ENCODE measurements around the gene ATP8A2. TPM values are rescaled to one million over a fixed set of nuclear protein-coding genes. Genes with fewer than 3 reads are reported as not detected.
A peak's percentile ranks its signal among the peaks of the same experiment; 100 is the strongest.

Gene ATP8A2
- total RNA-seq, 1 donor from 2014 or later: 3.4 TPM

DNA sequence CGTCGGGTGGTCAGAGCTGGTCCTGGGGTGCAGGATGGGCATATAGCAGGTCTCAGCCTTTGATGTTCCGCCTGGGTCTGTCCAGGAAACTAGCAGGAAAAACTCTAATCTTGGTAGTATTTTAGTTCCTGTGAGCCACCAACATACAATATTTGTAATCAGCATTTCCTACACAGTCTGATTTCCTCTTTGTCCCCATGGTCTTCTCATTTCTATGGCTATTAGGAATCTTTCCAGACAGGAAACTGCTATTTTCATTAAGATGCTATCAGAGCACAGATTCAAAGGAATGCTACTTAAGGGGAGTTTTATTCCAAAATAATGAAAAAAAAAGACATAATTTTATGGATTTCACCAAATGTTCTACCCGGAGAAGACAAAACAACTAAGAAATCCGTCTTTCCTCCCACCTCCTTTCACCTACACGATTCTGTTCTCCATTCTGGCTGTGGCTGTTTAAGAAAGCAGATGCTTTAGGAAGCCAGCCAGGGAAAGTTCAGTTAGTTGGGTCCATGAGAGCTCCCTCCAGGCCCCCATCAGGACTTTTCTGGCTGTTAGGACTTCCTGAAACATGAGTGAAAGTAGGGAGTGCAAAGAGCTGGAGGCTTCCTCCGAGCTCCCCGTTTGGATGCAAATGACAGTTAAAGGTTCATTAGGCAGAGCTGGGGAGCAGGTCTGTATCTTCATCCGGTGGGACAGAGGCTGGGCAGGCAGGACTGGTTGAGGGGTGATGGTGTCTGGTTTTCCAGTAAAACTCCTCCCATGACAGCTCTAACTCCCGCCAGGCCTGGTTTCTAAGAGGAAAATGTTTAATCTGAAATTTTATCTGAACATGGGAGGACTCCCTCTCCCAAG, 643.7 kb downstream of the ATP8A2 start:
- no peak for DNase-seq (ENCODE audit: low read depth, low spot score)
- no peak overlapping the region for H3K4me3 Mint-ChIP-seq
- TF ChIP-seq, protein P1, sequence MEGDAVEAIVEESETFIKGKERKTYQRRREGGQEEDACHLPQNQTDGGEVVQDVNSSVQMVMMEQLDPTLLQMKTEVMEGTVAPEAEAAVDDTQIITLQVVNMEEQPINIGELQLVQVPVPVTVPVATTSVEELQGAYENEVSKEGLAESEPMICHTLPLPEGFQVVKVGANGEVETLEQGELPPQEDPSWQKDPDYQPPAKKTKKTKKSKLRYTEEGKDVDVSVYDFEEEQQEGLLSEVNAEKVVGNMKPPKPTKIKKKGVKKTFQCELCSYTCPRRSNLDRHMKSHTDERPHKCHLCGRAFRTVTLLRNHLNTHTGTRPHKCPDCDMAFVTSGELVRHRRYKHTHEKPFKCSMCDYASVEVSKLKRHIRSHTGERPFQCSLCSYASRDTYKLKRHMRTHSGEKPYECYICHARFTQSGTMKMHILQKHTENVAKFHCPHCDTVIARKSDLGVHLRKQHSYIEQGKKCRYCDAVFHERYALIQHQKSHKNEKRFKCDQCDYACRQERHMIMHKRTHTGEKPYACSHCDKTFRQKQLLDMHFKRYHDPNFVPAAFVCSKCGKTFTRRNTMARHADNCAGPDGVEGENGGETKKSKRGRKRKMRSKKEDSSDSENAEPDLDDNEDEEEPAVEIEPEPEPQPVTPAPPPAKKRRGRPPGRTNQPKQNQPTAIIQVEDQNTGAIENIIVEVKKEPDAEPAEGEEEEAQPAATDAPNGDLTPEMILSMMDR (conservative IDR thresholded peaks at IDR 0.05): no peak
- H3K4me1 Mint-ChIP-seq: peaks cover 7% of the 10 kb centered on the region
- no peaks in the 10 kb centered on the region for H3K27me3 Mint-ChIP-seq (ENCODE audit: low read depth)
- H3K36me3 Mint-ChIP-seq (ENCODE audit: low read depth): no peaks in the 10 kb centered on the region
- H3K9me3 Mint-ChIP-seq: peaks cover 5% of the 10 kb centered on the region
- H3K27ac Mint-ChIP-seq (ENCODE audit: unreplicated experiment): no peak overlapping the region

DNA sequence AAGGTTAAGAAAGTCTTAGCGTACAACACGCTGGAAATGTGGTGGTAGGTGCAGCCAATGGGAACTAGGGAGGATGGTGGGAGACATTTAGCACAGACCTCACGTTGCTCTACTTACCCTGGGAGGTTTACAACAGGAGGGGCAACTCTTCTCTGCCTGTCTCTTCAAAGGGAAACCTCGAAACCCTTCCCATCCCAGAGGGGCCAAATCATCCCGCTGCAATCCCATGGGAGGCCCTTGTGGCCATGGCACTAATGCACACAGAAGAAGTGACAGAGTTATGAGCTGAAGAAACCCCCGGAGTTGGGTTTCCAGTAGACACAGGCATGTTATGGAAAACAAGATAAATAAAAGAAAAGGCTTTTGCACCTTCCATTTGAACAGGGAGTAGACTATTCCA, 644.4 kb downstream of the ATP8A2 start:
- DNase-seq (ENCODE audit: low read depth, low spot score): no peak
- Mint-ChIP-seq H3K9me3 (peaks cover 5% of the 10 kb centered on the region), H3K27ac (ENCODE audit: unreplicated experiment) (no peak overlapping the region), H3K4me1 (peaks cover 7% of the 10 kb centered on the region), H3K27me3 (ENCODE audit: low read depth) (no peaks in the 10 kb centered on the region), H3K36me3 (ENCODE audit: low read depth) (no peaks in the 10 kb centered on the region), H3K4me3 (no peak overlapping the region)
- TF ChIP-seq, protein P1 (conservative IDR thresholded peaks at IDR 0.05): no peak

DNA sequence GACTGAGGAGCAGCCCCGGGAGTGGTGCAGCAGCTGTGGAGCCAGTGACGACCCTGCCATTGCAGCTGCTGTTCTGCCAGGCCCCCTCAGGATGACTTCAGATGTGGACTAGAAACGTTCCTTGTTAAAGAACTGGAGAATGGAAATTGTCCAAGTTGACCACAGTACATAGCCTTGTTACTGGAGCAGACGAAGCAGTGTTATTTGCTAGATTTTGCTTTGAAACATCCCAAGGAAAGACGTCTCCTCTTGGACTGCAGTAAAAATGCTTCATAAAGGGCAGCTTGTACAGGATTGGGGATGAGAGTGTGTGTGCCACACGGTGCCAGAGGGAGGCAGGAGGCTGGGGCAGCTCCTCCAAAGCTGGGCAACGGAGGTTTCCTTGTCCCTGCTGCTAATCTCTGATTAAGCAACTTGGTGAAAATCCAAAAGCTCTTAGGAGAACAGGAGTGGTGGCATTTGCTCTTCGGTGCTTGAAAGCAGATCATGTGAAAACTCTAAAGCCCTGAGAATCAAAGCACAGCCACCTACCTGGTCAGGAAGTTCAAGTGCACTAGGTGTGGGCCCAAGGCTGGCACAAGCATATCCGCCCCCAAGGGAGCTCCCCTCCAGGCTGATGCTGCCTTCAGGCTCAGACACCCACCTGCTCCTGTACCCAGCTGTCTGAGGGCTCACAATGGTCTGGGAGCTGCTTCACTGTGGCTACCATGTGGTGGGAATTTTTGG, 645.6 kb downstream of the ATP8A2 start:
- Mint-ChIP-seq H3K27me3 (ENCODE audit: low read depth) (no peaks in the 10 kb centered on the region), H3K4me3 (no peak overlapping the region), H3K4me1 (peaks cover 9% of the 10 kb centered on the region), H3K27ac (ENCODE audit: unreplicated experiment) (no peak overlapping the region), H3K36me3 (ENCODE audit: low read depth) (no peaks in the 10 kb centered on the region), H3K9me3 (peaks cover 5% of the 10 kb centered on the region)
- no peak for DNase-seq (ENCODE audit: low read depth, low spot score)
- TF ChIP-seq, protein P1 (conservative IDR thresholded peaks at IDR 0.05): no peak

DNA sequence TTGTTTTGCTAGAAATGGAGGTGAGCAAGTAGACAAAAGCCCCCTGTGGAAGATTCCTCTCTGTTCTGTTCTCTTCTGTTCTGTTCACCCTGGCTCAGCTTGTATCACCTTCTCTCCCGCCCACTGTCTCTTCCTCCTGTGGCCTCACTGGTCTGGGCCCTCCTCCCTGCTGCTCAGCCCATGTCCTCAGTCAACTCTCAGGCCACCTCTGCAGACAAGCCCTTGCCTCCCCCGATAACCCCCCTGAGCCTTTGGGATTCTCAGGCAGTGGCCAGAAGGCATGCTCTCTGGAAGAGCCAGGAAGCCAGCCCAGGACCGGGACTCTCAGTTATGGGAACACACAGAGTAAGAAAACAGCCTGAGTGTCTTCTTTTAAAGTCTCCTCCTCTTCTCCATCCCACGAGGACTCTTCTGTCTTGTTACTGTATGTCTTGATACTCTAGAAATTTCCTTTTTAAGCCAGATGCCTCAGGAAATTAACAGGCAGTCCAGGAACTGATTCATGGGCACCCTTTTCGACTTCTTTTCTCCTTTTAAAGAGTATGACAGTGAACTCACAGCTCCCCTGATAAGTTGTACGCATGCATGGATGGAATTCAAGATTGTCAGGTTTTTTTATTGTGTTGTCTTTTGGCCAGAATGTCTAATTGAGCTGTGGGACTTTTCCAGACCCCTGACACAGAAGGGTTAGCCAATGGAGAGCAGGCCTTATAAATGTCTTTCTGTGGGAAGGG, 646.3 kb downstream of the ATP8A2 start:
- Mint-ChIP-seq H3K27me3 (ENCODE audit: low read depth) (no peaks in the 10 kb centered on the region), H3K27ac (ENCODE audit: unreplicated experiment) (peak overlapping the region; percentile 7), H3K36me3 (ENCODE audit: low read depth) (no peaks in the 10 kb centered on the region), H3K4me3 (no peak overlapping the region), H3K4me1 (peaks cover 16% of the 10 kb centered on the region), H3K9me3 (peaks cover 5% of the 10 kb centered on the region)
- TF ChIP-seq, protein P1 (conservative IDR thresholded peaks at IDR 0.05): no peak
- no peak for DNase-seq (ENCODE audit: low read depth, low spot score)

DNA sequence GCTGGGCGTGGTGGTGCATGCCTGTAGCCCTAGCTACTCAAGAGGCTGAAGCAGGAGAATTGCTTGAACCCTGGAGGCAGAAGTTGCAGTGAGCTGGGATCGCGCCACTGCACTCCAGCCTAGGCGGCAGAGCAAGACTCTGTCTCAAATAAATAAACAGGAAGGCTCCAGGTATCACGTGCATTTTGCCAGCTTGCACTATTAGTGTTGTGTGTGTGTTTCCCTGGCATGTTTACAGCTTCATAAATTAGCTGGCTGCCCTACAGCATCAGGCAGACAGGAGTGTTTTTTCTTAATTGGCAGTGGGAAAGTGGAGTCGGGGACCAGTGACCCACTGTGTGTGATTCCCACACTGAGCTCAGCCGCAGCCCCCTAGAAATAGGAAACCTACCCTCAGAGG, 647.5 kb downstream of the ATP8A2 start:
- H3K9me3 Mint-ChIP-seq: peaks cover 3% of the 10 kb centered on the region
- no peak overlapping the region for H3K27ac Mint-ChIP-seq (ENCODE audit: unreplicated experiment)
- DNase-seq (ENCODE audit: low read depth, low spot score): no peak
- no peak overlapping the region for H3K4me3 Mint-ChIP-seq
- no peaks in the 10 kb centered on the region for H3K27me3 Mint-ChIP-seq (ENCODE audit: low read depth)
- no peaks in the 10 kb centered on the region for H3K36me3 Mint-ChIP-seq (ENCODE audit: low read depth)
- TF ChIP-seq, protein P1 (conservative IDR thresholded peaks at IDR 0.05): no peak
- H3K4me1 Mint-ChIP-seq: peaks cover 21% of the 10 kb centered on the region
